Measurements from ENCODE around the gene SLC35F6. TPM values are rescaled to one million over a fixed set of nuclear protein-coding genes. Genes with fewer than 3 reads are reported as not detected.
"Not testable (repeated sequence)": the region's sequence is repeated elsewhere in the genome, so short reads cannot be mapped to it uniquely, and the experiment has no call there.

SLC35F6 gene
- total RNA-seq, 2 donors from 2014 or later = 56.6 to 58.6 TPM

- Histone ChIP-seq H3K4me3 (no peak overlapping the region), H3K27me3 (replicated peaks; ENCODE audit: insufficient read depth) (no peaks in the 10 kb centered on the region), H3K4me1 (replicated peaks) (no peaks in the 10 kb centered on the region), H3K27ac (no peak overlapping the region), H3K9me3 (no peaks in the 10 kb centered on the region), H3K36me3 (no peaks in the 10 kb centered on the region)
- 83% methylated on average over 3 of the region's 3 CpGs for WGBS
- TF ChIP-seq CTCF (IDR thresholded peaks at IDR 0.05) (no peak), POLR2AphosphoS5 (IDR thresholded peaks at IDR 0.05) (no peak), POLR2A (IDR thresholded peaks at IDR 0.05) (no peak)
- no peak for DNase-seq (ENCODE audit: low spot score)
- intact Hi-C loops (cut with DNase I) = no loop called here
Observed at GRCh38 chr2:26809211-26809610, 45.1 kb downstream of the SLC35F6 start.

- DNase-seq (ENCODE audit: low spot score) = peak; percentile 26
- Histone ChIP-seq H3K27me3 (replicated peaks; ENCODE audit: insufficient read depth) (no peaks in the 10 kb centered on the region), H3K36me3 (no peaks in the 10 kb centered on the region), H3K9me3 (no peaks in the 10 kb centered on the region), H3K4me1 (replicated peaks) (no peaks in the 10 kb centered on the region), H3K27ac (no peak overlapping the region), H3K4me3 (no peak overlapping the region)
- intact Hi-C loops (cut with DNase I) = no loop called here
- TF ChIP-seq POLR2AphosphoS5 (IDR thresholded peaks at IDR 0.05) = peak; percentile 50
- no peak for TF ChIP-seq POLR2A (IDR thresholded peaks at IDR 0.05)
- 32% methylated on average over 6 of the region's 6 CpGs for WGBS
Observed at GRCh38 chr2:26809876-26810577, 45.9 kb downstream of the SLC35F6 start.

- no peak overlapping the region for H3K27ac ChIP-seq
- no peaks in the 10 kb centered on the region for H3K27me3 ChIP-seq (replicated peaks; ENCODE audit: insufficient read depth)
- WGBS = 46% methylated on average over 8 of the region's 8 CpGs
- no peak for DNase-seq (ENCODE audit: low spot score)
- no peaks in the 10 kb centered on the region for H3K9me3 ChIP-seq
- no peak overlapping the region for H3K4me3 ChIP-seq
- intact Hi-C loops (cut with DNase I) = no loop called here
- H3K36me3 ChIP-seq = no peaks in the 10 kb centered on the region
- no peak for TF ChIP-seq POLR2AphosphoS5 (IDR thresholded peaks at IDR 0.05)
- no peak for TF ChIP-seq CTCF (IDR thresholded peaks at IDR 0.05)
- no peak for TF ChIP-seq POLR2A (IDR thresholded peaks at IDR 0.05)
- H3K4me1 ChIP-seq (replicated peaks) = no peaks in the 10 kb centered on the region
Observed at GRCh38 chr2:26811261-26811660, 47.2 kb downstream of the SLC35F6 start.

- H3K9me3 ChIP-seq = no peaks in the 10 kb centered on the region
- 80% methylated on average over 14 of the region's 14 CpGs for WGBS
- H3K4me1 ChIP-seq (replicated peaks) = no peaks in the 10 kb centered on the region
- H3K27ac ChIP-seq = no peak overlapping the region
- no peak for DNase-seq (ENCODE audit: low spot score)
- no peaks in the 10 kb centered on the region for H3K27me3 ChIP-seq (replicated peaks; ENCODE audit: insufficient read depth)
- TF ChIP-seq CTCF (IDR thresholded peaks at IDR 0.05) (no peak), POLR2AphosphoS5 (IDR thresholded peaks at IDR 0.05) (no peak), POLR2A (IDR thresholded peaks at IDR 0.05) (no peak)
- intact Hi-C loops (cut with DNase I) = no loop called here
- no peaks in the 10 kb centered on the region for H3K36me3 ChIP-seq
- no peak overlapping the region for H3K4me3 ChIP-seq
Observed at GRCh38 chr2:26811791-26812694, 48.0 kb downstream of the SLC35F6 start.

- Histone ChIP-seq H3K4me3 (no peak overlapping the region), H3K4me1 (replicated peaks) (no peaks in the 10 kb centered on the region), H3K9me3 (no peaks in the 10 kb centered on the region), H3K27ac (no peak overlapping the region), H3K36me3 (no peaks in the 10 kb centered on the region), H3K27me3 (replicated peaks; ENCODE audit: insufficient read depth) (no peaks in the 10 kb centered on the region)
- TF ChIP-seq POLR2AphosphoS5 (IDR thresholded peaks at IDR 0.05) (no peak), POLR2A (IDR thresholded peaks at IDR 0.05) (no peak), CTCF (IDR thresholded peaks at IDR 0.05) (no peak)
- WGBS = 98% methylated on average over 3 of the region's 3 CpGs
- DNase-seq (ENCODE audit: low spot score) = no peak
- intact Hi-C loops (cut with DNase I) = no loop called here
Observed at GRCh38 chr2:26812731-26813130, 48.6 kb downstream of the SLC35F6 start.

- intact Hi-C loops (cut with DNase I); H3K27me3 ChIP-seq (replicated peaks; ENCODE audit: insufficient read depth); H3K4me1 ChIP-seq (replicated peaks); H3K9me3 ChIP-seq; H3K4me3 ChIP-seq; H3K27ac ChIP-seq; H3K36me3 ChIP-seq; DNase-seq (ENCODE audit: low spot score): not testable (repeated sequence)
- 92% methylated on average over 43 of the region's 52 CpGs for whole genome bisulfite sequencing
Observed at GRCh38 chr2:26814072-26814765, 50.1 kb downstream of the SLC35F6 start.
